GM12875 (cell line): ENCODE results near the gene NT5DC1.

Experiments
- H3K4me3 ChIP-seq: one replicate; pipeline ENCODE4 v1.5.1; 2011; ENCODE audit warnings: low read depth, low read length, control low read depth
- TF ChIP-seq, protein P1 (sequence below): IDR thresholded peaks from 2 replicates; pipeline ENCODE4 v1.5.1; 2011; ENCODE audit warnings: low read depth, mild to moderate bottlenecking, control low read depth, inconsistent platforms, low read length, moderate library complexity, borderline replicate concordance; ENCODE audit not compliant: insufficient read depth

Gene NT5DC1

DNA sequence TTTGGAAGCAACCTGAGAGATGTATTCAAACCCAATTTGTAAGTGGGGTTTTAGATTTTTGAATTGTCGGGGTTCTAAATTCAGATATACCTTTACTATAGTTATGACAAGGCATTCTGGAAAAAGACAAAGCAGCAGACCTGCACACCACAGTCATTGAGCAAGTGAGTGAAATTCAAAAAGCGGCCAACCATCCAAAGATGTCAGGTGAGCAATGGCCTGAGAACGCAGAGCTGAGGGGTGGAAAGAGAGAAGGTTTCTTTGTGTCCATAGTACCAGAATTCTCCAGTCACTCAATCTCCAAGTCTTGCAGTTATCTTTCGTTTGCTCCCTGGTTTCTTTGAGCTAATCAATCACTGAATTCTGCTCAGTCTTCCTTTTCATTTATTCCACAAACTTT, 38.2 kb upstream of the NT5DC1 start:
- TF ChIP-seq, protein P1, sequence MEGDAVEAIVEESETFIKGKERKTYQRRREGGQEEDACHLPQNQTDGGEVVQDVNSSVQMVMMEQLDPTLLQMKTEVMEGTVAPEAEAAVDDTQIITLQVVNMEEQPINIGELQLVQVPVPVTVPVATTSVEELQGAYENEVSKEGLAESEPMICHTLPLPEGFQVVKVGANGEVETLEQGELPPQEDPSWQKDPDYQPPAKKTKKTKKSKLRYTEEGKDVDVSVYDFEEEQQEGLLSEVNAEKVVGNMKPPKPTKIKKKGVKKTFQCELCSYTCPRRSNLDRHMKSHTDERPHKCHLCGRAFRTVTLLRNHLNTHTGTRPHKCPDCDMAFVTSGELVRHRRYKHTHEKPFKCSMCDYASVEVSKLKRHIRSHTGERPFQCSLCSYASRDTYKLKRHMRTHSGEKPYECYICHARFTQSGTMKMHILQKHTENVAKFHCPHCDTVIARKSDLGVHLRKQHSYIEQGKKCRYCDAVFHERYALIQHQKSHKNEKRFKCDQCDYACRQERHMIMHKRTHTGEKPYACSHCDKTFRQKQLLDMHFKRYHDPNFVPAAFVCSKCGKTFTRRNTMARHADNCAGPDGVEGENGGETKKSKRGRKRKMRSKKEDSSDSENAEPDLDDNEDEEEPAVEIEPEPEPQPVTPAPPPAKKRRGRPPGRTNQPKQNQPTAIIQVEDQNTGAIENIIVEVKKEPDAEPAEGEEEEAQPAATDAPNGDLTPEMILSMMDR = no peak
- H3K4me3 ChIP-seq = no peak overlapping the region

DNA sequence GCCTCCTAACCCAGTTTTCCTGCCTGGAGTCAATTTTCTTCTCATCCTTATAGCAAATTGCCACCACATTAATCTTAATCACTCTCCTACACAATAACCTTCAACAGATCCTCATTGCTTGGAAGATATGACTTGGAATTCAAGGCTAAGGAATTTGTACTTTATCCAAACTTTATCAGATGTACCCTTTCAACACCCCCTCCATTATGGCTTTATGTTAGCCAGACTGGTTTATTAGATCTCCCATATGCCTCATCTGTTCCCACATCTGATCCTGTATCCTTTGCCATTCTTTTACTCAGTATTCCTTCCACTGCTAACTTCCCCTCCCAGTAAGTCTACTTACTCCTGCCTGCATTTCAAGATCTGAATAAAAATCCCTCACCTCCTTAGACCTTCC, 36.0 kb upstream of the NT5DC1 start:
- H3K4me3 ChIP-seq = no peak overlapping the region
- TF ChIP-seq, protein P1 = no peak

DNA sequence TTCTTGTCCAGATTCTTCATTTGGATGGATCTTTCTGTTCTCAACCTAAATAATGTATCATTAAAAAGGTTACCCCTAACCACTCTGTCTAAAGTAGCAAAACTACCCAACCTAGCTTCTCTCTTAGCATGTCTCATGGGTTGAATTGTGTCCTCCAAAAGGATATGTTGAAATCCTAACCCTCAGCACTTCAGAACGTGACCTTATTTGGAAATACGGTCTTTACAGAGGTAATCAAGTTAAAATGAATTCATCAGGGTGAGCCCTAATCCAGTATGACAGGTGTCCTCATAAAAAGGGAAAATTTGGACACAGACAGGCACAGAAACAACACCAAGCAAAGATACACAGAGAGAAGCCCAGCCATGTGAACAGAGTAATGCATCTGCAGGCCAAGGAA, 33.9 kb upstream of the NT5DC1 start:
- H3K4me3 ChIP-seq = no peak overlapping the region
- TF ChIP-seq, protein P1 = no peak

DNA sequence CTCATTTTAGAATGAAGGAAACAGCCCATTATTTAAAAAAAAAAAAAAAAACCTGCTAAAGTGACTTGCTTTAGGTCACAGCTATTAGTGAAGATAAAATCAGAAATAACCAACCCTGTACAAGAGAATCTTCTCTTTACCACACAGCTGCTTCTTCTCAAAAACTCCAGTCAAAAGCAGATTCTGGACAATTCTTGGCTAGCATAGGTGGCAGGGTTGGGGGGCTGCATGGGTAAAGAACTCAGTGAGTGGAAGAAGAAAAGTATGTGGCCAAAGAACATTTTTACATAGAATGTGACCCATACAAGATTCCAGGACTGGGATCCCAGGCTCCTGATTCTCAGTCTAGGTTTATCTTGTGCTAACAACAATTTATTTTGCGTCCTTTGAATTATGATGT, 30.6 kb upstream of the NT5DC1 start:
- TF ChIP-seq, protein P1 = no peak
- no peak overlapping the region for H3K4me3 ChIP-seq

DNA sequence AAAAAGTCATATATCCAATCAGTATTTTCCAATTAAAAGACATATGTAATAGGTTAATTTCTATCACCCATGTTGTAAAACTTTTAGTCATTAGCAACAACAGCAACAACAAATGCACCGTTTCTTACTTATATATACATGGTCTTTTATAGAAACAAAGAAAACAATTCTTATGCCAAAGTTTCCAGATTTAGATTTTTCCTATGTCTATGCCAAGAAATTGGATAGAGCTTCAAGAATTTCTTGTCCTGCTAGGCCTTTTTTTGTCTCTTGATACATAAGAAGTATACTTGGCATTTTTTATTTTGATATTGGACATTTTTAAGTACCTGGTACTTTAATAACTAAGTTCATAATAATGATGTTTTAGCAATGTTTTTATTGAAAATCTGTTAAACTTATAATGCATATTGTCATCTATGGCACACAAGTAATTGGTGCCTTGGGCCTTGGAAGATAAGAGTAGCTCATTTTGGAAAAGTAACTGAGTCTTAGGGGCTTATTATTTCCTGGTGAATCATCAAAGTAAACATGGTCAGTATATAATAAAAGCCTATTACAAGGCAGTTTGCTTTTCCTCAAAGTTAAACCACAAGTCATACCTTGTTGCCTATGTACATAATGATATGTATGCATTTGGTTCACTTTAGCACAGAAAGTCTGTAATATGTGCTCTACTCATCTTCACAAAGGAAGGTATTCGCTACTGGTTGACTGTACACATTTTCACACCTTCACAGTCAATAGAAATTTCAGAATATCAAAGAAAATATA, 29.9 kb upstream of the NT5DC1 start:
- H3K4me3 ChIP-seq = no peak overlapping the region
- TF ChIP-seq, protein P1 = no peak

DNA sequence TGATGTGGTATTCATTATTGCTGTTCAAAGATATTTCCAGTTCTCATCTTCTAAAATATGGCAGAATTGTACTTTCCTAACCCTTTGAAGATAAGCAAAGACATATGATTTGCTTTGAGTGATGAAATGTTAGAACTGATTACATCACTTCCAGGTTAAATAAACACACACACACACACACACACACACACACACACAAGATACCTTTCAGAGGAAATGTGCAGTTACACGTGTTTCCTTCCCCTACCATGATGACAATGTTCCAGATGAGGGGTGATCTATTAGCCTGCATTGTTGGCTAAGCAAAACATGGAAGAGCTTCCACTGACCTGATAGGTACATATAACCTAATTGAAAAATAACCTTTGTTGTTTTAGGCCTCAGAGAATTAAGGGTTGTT, 28.3 kb upstream of the NT5DC1 start:
- H3K4me3 ChIP-seq = no peak overlapping the region
- TF ChIP-seq, protein P1 = no peak

DNA sequence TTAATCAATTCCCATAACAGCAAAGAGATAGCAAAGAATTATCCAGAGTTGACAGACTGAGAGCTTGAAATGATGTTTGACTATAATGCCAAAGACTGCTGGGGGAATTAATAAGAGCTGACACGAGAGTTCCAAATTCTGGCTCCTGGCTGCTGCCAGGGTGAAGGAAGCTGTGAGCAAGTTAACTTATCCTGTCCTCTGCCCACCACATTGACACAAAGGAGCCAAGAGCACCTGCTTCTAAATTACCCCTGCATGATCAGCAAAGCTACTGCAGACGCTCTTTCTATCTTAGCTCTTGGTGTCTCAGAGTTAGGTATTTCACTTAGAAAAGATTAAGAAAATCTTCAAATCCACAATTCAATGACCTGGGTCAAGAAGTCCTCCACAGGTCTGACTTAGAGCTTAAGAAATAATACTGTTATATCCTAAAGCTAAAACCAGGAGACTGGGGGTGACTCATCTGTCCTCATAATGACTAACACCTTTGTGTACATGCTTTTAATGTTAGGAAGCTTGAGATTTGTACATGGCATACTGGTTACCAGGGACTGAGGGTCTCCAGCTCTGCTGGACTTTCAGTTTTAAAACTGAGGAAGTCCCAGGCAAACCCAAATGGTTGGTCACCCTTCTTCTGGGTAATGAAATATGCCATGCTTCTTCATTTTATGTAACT, 26.8 kb upstream of the NT5DC1 start:
- no peak overlapping the region for H3K4me3 ChIP-seq
- TF ChIP-seq, protein P1 = no peak
